Astrocyte (in vitro differentiated cells and primary cell): ENCODE results near the gene PLEKHG7. TPM values are rescaled to one million over a fixed set of nuclear protein-coding genes. Genes with fewer than 3 reads are reported as not detected.

Source experiments
- DNase-seq: peaks from one replicate; pipeline ENCODE4 v3.0.0-alpha.2; 2010; ENCODE audit warnings: low read depth
- FAIRE-seq: peaks from 2 replicates; lab custom pipeline; 2011; peaks lifted over from hg19 to GRCh38; lab: Jason Lieb, UNC
- H2AFZ ChIP-seq: 2 replicates; pipeline ENCODE4 v1.6.0; 2012; ENCODE audit warnings: low read depth, low read length, inconsistent platforms
- H3K27ac ChIP-seq: 2 replicates; pipeline ENCODE4 v1.5.1; 2011; ENCODE audit warnings: low read depth, low read length, inconsistent platforms
- H3K27me3 ChIP-seq: 2 replicates; pipeline ENCODE4 v1.6.0; 2011; ENCODE audit warnings: low read length, inconsistent platforms; ENCODE audit not compliant: insufficient read depth
- H3K36me3 ChIP-seq: 2 replicates; pipeline ENCODE4 v1.5.1; 2011; ENCODE audit warnings: low read length, inconsistent platforms; ENCODE audit not compliant: insufficient read depth
- H3K4me1 ChIP-seq: 2 replicates; pipeline ENCODE4 v1.5.1; 2011; ENCODE audit warnings: low read length, inconsistent platforms; ENCODE audit not compliant: insufficient read depth
- H3K4me2 ChIP-seq: 2 replicates; pipeline ENCODE4 v1.6.0; 2012; ENCODE audit warnings: low read length, inconsistent platforms
- H3K4me3 ChIP-seq: 2 replicates; pipeline ENCODE4 v1.5.1; 2011; ENCODE audit warnings: low read depth, mild to moderate bottlenecking, low read length, inconsistent platforms; ENCODE audit not compliant: insufficient read depth
- H3K79me2 ChIP-seq: 2 replicates; pipeline ENCODE4 v1.6.0; 2012; ENCODE audit warnings: mild to moderate bottlenecking, low read length, inconsistent platforms; ENCODE audit not compliant: insufficient read depth
- H3K9ac ChIP-seq: 2 replicates; pipeline ENCODE4 v1.6.0; 2012; ENCODE audit warnings: mild to moderate bottlenecking, low read length, inconsistent platforms
- H3K9me3 ChIP-seq: 2 replicates; pipeline ENCODE4 v1.5.1; 2012; ENCODE audit warnings: low read depth, mild to moderate bottlenecking, low read length, inconsistent platforms; ENCODE audit not compliant: insufficient read depth
- H4K20me1 ChIP-seq: 2 replicates; pipeline ENCODE4 v1.6.0; 2012; ENCODE audit warnings: low read length, inconsistent platforms; ENCODE audit not compliant: insufficient read depth
- H3K27ac Mint-ChIP-seq: one replicate; pipeline ENCODE4 v1.8.0; 2021; ENCODE audit warnings: mild to moderate bottlenecking, mixed read lengths; ENCODE audit not compliant: unreplicated experiment
- H3K27me3 Mint-ChIP-seq: one replicate; pipeline ENCODE4 v1.8.0; 2021; ENCODE audit warnings: low read depth, mixed read lengths; ENCODE audit not compliant: unreplicated experiment
- H3K36me3 Mint-ChIP-seq: one replicate; pipeline ENCODE4 v1.8.0; 2021; ENCODE audit warnings: low read depth, mixed read lengths; ENCODE audit not compliant: unreplicated experiment
- H3K4me1 Mint-ChIP-seq: one replicate; pipeline ENCODE4 v1.8.0; 2021; ENCODE audit warnings: low read depth, mixed read lengths; ENCODE audit not compliant: unreplicated experiment
- H3K4me3 Mint-ChIP-seq: one replicate; pipeline ENCODE4 v1.8.0; 2021; ENCODE audit warnings: mild to moderate bottlenecking, moderate library complexity, mixed read lengths; ENCODE audit not compliant: unreplicated experiment
- H3K9me3 Mint-ChIP-seq: one replicate; pipeline ENCODE4 v1.8.0; 2021; ENCODE audit warnings: mild to moderate bottlenecking, mixed read lengths; ENCODE audit not compliant: unreplicated experiment
- EZH2 ChIP-seq: IDR thresholded peaks from 2 replicates; pipeline ENCODE4 v1.6.1; 2012; ENCODE audit warnings: mild to moderate bottlenecking, low read length, inconsistent platforms; ENCODE audit not compliant: insufficient read depth
- total RNA-seq: library from RNA; stranded (reverse); gene quantifications from 2 replicates; pipeline ENCODE4 v1.2.1, GENCODE V29; 2021
- TF ChIP-seq, protein P1 (sequence below): IDR thresholded peaks from 2 replicates; pipeline ENCODE4 v1.5.1; 2011; ENCODE audit warnings: low read depth, mild to moderate bottlenecking, inconsistent platforms, low read length, moderate library complexity; ENCODE audit not compliant: insufficient read depth

Gene PLEKHG7
- total RNA-seq, 1 donor from 2014 or later = 0.68 TPM

DNA sequence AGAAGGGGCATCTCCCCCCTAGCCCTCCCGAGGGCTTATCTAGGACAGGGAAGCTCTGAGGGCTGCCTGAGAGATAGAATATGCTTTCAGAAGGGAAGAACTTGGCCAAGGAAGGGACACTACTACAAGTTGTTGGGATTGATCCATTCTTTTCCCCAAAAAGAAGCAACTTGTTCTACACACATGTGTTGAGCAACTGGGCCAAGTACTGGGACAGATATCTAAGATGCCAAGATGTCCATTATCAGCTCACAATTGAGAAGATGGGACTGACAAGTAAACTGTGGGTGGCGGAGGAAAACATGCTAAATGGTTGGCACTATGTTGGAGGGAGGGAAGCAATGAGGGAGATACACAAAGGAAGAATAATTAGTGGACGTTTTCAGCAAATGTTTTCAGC is 30.9 kb downstream of the PLEKHG7 start:
- no peak overlapping the region for H3K4me2 ChIP-seq
- H3K27me3 ChIP-seq = no peaks in the 10 kb centered on the region
- peaks cover 3% of the 10 kb centered on the region for H3K27me3 Mint-ChIP-seq
- no peaks in the 10 kb centered on the region for H3K36me3 Mint-ChIP-seq
- H3K9me3 Mint-ChIP-seq = no peaks in the 10 kb centered on the region
- TF ChIP-seq, protein P1, sequence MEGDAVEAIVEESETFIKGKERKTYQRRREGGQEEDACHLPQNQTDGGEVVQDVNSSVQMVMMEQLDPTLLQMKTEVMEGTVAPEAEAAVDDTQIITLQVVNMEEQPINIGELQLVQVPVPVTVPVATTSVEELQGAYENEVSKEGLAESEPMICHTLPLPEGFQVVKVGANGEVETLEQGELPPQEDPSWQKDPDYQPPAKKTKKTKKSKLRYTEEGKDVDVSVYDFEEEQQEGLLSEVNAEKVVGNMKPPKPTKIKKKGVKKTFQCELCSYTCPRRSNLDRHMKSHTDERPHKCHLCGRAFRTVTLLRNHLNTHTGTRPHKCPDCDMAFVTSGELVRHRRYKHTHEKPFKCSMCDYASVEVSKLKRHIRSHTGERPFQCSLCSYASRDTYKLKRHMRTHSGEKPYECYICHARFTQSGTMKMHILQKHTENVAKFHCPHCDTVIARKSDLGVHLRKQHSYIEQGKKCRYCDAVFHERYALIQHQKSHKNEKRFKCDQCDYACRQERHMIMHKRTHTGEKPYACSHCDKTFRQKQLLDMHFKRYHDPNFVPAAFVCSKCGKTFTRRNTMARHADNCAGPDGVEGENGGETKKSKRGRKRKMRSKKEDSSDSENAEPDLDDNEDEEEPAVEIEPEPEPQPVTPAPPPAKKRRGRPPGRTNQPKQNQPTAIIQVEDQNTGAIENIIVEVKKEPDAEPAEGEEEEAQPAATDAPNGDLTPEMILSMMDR = no peak
- DNase-seq (no peak), FAIRE-seq (no peak)
- H3K4me3 Mint-ChIP-seq = no peak overlapping the region
- no peaks in the 10 kb centered on the region for H3K79me2 ChIP-seq
- H2AFZ ChIP-seq = no peak overlapping the region
- no peaks in the 10 kb centered on the region for H3K9me3 ChIP-seq
- H4K20me1 ChIP-seq = no peaks in the 10 kb centered on the region
- peaks cover 10% of the 10 kb centered on the region for H3K4me1 ChIP-seq
- H3K4me3 ChIP-seq = no peak overlapping the region
- peaks cover 1% of the 10 kb centered on the region for H3K4me1 Mint-ChIP-seq
- no peak overlapping the region for H3K9ac ChIP-seq
- no peak overlapping the region for H3K27ac Mint-ChIP-seq
- H3K36me3 ChIP-seq = no peaks in the 10 kb centered on the region
- H3K27ac ChIP-seq = no peak overlapping the region

DNA sequence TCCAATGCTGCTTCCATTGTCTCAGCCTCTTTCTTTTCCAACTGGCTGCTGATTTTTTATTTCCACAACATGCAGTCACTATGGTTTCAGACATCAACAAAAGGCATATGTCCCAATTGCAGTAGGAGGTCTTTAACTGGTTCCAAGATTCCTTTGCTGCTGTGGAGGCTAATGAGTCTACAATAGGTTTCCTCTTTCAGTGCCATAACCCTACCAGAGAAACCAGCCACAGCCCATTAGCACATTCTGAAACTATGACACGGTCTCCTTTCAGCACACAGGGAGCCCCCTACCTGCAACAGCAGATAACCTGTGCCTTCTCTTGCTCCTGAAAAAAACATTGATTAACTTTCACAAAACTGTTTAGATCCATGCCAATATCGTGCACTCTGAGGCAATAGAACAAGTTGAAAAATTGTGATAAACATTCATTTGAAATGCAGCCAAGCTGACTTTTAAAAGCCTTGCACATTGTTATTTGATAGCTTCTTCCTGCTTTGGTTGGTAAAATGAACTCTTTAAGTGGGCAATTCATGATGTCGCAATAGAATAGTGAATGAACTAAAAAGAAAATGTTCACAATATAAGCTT is 32.4 kb downstream of the PLEKHG7 start:
- peak overlapping the region; percentile 12 for H3K4me2 ChIP-seq
- H3K36me3 ChIP-seq = no peaks in the 10 kb centered on the region
- peak overlapping the region; percentile 8 for H3K27ac ChIP-seq
- H3K4me1 ChIP-seq = peaks cover 10% of the 10 kb centered on the region
- FAIRE-seq (no peak), DNase-seq (peak; percentile 95)
- Mint-ChIP-seq H3K4me1 (peaks cover 1% of the 10 kb centered on the region), H3K27me3 (no peaks in the 10 kb centered on the region), H3K36me3 (no peaks in the 10 kb centered on the region), H3K9me3 (no peaks in the 10 kb centered on the region), H3K4me3 (no peak overlapping the region), H3K27ac (peak overlapping the region; percentile 21)
- no peak overlapping the region for H3K9ac ChIP-seq
- TF ChIP-seq, protein P1 = no peak
- TF ChIP-seq EZH2 = no peak
- no peak overlapping the region for H2AFZ ChIP-seq
- no peaks in the 10 kb centered on the region for H4K20me1 ChIP-seq
- no peaks in the 10 kb centered on the region for H3K79me2 ChIP-seq
- no peaks in the 10 kb centered on the region for H3K9me3 ChIP-seq
- H3K27me3 ChIP-seq = no peaks in the 10 kb centered on the region
- no peak overlapping the region for H3K4me3 ChIP-seq

DNA sequence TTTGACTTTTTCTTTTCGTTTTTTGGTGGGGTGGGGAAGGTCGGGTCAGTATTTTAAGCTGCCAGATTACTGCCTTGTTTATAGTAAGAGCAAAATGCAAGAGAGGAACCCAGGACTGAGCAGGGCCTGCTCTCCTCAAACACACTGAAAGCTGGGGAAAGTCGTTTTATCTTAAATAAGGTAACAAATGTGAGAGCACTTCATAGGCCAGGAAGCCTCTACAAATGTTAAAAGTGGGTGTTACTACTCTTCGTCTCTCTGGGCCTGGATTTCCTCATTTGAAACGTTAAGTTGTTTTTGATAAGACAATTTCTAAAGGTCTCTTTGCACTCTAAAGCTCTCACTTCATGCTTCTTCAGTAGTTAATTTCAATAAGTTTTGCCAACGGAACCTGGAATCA is 33.8 kb downstream of the PLEKHG7 start:
- Histone ChIP-seq H3K36me3 (no peaks in the 10 kb centered on the region), H3K4me3 (no peak overlapping the region), H3K4me1 (peaks cover 10% of the 10 kb centered on the region), H4K20me1 (no peaks in the 10 kb centered on the region), H3K9ac (no peak overlapping the region), H3K79me2 (no peaks in the 10 kb centered on the region), H3K27me3 (no peaks in the 10 kb centered on the region), H2AFZ (no peak overlapping the region), H3K27ac (no peak overlapping the region), H3K9me3 (no peaks in the 10 kb centered on the region), H3K4me2 (no peak overlapping the region)
- DNase-seq = no peak
- no peak for TF ChIP-seq EZH2
- TF ChIP-seq, protein P1 = no peak
- Mint-ChIP-seq H3K4me3 (no peak overlapping the region), H3K9me3 (no peaks in the 10 kb centered on the region), H3K27me3 (no peaks in the 10 kb centered on the region), H3K27ac (no peak overlapping the region), H3K4me1 (peaks cover 1% of the 10 kb centered on the region), H3K36me3 (no peaks in the 10 kb centered on the region)
- no peak for FAIRE-seq
